Activated CD8-positive, alpha-beta T cell treated with anti-CD3 and anti-CD28 coated beads, Interleukin-2, amount 10 ng/mL, durations not matched to agents 7 days and 5 days (primary cell): ENCODE data around the gene PJA2. TPM values are rescaled to one million over a fixed set of nuclear protein-coding genes. Genes with fewer than 3 reads are reported as not detected.

Experiments
- ATAC-seq: fragments of 150-1000 bp; cut with Tn5 transposase; one replicate; pipeline ENCODE4 v1.10.0; 2021; ENCODE audit warnings: moderate library complexity
- CTCF ChIA-PET: fragments of 350-600 bp; sonication (Branson Sonifier 250); formaldehyde crosslinking; loops from one replicate; lab custom pipeline; 2021; ENCODE audit warnings: antibody characterized with exemption; lab: Charles Lee
- POLR2A ChIA-PET: fragments of 350-600 bp; sonication (Branson Sonifier 250); formaldehyde crosslinking; loops from one replicate; lab custom pipeline; 2021; ENCODE audit warnings: antibody characterized with exemption; lab: Charles Lee
- DNase-seq: peaks from one replicate; pipeline ENCODE4 v3.0.0-alpha.2; 2020
- H3K27ac Mint-ChIP-seq: one replicate; pipeline ENCODE4 v1.8.0; 2021; ENCODE audit warnings: mild to moderate bottlenecking, mixed read lengths
- H3K27me3 Mint-ChIP-seq: one replicate; pipeline ENCODE4 v1.8.0; 2021; ENCODE audit warnings: low read depth, mixed read lengths
- H3K36me3 Mint-ChIP-seq: one replicate; pipeline ENCODE4 v1.8.0; 2021; ENCODE audit warnings: low read depth, mixed read lengths
- H3K4me1 Mint-ChIP-seq: one replicate; pipeline ENCODE4 v1.8.0; 2021; ENCODE audit warnings: low read depth, mixed read lengths
- H3K4me3 Mint-ChIP-seq: one replicate; pipeline ENCODE4 v1.8.0; 2021; ENCODE audit warnings: mild to moderate bottlenecking, mixed read lengths
- H3K9me3 Mint-ChIP-seq: one replicate; pipeline ENCODE4 v1.8.0; 2022; ENCODE audit warnings: mixed read lengths; ENCODE audit not compliant: insufficient read depth
- total RNA-seq, 2 experiments: library from RNA; stranded (reverse); gene quantifications; one replicate each; pipeline ENCODE4 v1.2.3, GENCODE V29; 2021

PJA2 gene
- total RNA-seq, 2 experiments from 2014 or later: 50.2 to 53.5 TPM

- no peak for DNase-seq
- H3K36me3 Mint-ChIP-seq: peaks cover 64% of the 10 kb centered on the region
- H3K27ac Mint-ChIP-seq: no peak overlapping the region
- H3K27me3 Mint-ChIP-seq: no peaks in the 10 kb centered on the region
- peaks cover 17% of the 10 kb centered on the region for H3K9me3 Mint-ChIP-seq
- CTCF ChIA-PET: interaction anchor here (0.9 kb wide), 1 partner anchor 14 kb away, joined by 3 read pairs; no protein-coding TSS in a partner anchor
- POLR2A ChIA-PET: no interaction called here
- H3K4me3 Mint-ChIP-seq: no peak overlapping the region
- ATAC-seq: no peak
- H3K4me1 Mint-ChIP-seq: no peaks in the 10 kb centered on the region
Measured at GRCh38 chr5:109370343-109370742, 39.4 kb downstream of the PJA2 start.

- H3K27me3 Mint-ChIP-seq: no peaks in the 10 kb centered on the region
- H3K27ac Mint-ChIP-seq: no peak overlapping the region
- H3K4me1 Mint-ChIP-seq: no peaks in the 10 kb centered on the region
- CTCF ChIA-PET: no interaction called here
- no peak for ATAC-seq
- H3K36me3 Mint-ChIP-seq: peaks cover 66% of the 10 kb centered on the region
- DNase-seq: no peak
- H3K9me3 Mint-ChIP-seq: peaks cover 17% of the 10 kb centered on the region
- H3K4me3 Mint-ChIP-seq: no peak overlapping the region
- POLR2A ChIA-PET: no interaction called here
Measured at GRCh38 chr5:109365653-109366052, 44.1 kb downstream of the PJA2 start.

- ATAC-seq (no peak), DNase-seq (no peak)
- ChIA-PET CTCF (no interaction called here), POLR2A (no interaction called here)
- Mint-ChIP-seq H3K9me3 (peaks cover 14% of the 10 kb centered on the region), H3K27me3 (no peaks in the 10 kb centered on the region), H3K27ac (no peak overlapping the region), H3K4me1 (no peaks in the 10 kb centered on the region), H3K36me3 (peaks cover 68% of the 10 kb centered on the region), H3K4me3 (no peak overlapping the region)
Measured at GRCh38 chr5:109364977-109365376, 44.8 kb downstream of the PJA2 start.

DNA sequence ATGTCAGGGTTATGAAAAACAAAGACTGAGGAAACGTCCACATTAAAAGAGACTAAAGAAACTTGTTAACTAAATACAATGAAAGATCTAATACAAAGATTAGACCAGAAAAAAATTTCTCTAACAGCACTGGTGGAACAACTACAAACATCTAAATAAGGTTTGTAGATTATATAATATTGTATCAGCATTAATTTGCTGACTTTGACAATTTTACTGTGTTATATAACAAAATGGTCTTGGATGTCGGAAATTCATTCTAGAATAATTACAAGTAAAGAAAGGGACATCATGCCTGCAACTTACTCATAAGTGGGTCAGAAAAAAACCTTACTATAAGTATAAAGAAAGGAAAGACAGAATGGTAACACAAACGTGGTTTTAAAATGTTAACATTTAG, 50.1 kb downstream of the PJA2 start:
- DNase-seq: no peak
- ChIA-PET POLR2A (no interaction called here), CTCF (no interaction called here)
- Mint-ChIP-seq H3K36me3 (peaks cover 49% of the 10 kb centered on the region), H3K4me3 (no peak overlapping the region), H3K27me3 (no peaks in the 10 kb centered on the region), H3K4me1 (no peaks in the 10 kb centered on the region), H3K27ac (no peak overlapping the region), H3K9me3 (no peaks in the 10 kb centered on the region)
- no peak for ATAC-seq

DNA sequence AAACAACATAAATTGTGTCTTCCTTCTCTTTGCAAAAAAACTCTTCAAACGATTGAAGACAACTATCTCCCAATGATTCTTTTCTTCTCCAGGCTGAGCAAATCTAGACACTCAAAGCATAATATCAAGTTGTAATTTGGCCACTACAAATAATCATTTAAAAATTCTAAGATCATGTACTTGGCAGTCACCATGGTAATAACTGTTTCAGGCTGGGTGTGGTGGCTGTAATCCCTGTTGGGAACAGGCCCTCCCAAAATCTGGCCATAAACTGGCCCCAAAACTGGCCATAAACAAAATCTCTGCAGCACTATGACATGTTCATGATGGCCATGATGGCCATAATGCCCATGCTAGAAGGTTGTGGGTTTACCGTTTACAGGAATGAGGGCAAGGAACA, 52.0 kb downstream of the PJA2 start:
- CTCF ChIA-PET: no interaction called here

DNA sequence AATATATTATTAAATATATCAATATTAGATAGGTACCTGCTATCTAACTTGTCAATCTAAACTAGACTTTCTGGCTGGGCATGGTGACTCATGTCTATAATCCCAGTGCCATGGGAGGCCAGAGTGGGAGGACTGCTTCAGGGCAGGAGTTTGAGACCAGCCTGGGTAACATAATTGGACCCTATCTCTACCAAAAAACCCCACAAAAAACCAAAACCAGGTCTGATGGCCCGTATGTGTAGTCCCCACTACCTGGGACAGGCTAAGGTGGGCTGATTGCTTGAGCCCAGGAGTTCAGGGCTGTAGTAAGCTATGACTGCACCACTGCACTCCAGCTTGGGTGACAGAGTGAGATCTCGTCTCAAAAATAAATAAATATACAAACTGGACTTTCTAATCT, 55.0 kb downstream of the PJA2 start:
- no peak for ATAC-seq
- no peak for DNase-seq
- no peaks in the 10 kb centered on the region for H3K27me3 Mint-ChIP-seq
- H3K9me3 Mint-ChIP-seq: no peaks in the 10 kb centered on the region
- no peaks in the 10 kb centered on the region for H3K4me1 Mint-ChIP-seq
- CTCF ChIA-PET: no interaction called here
- H3K4me3 Mint-ChIP-seq: no peak overlapping the region
- POLR2A ChIA-PET: no interaction called here
- H3K27ac Mint-ChIP-seq: no peak overlapping the region
- peaks cover 26% of the 10 kb centered on the region for H3K36me3 Mint-ChIP-seq

More for the DNA sequence above, 52.0 kb downstream of the PJA2 start:
- H3K9me3 Mint-ChIP-seq: no peaks in the 10 kb centered on the region
- no peak overlapping the region for H3K27ac Mint-ChIP-seq
- H3K4me3 Mint-ChIP-seq: no peak overlapping the region
- ATAC-seq (no peak), DNase-seq (no peak)
- no peaks in the 10 kb centered on the region for H3K4me1 Mint-ChIP-seq
- H3K27me3 Mint-ChIP-seq: no peaks in the 10 kb centered on the region
- POLR2A ChIA-PET: no interaction called here
- H3K36me3 Mint-ChIP-seq: peaks cover 44% of the 10 kb centered on the region

- ChIA-PET POLR2A (no interaction called here), CTCF (no interaction called here)
- DNase-seq (no peak), ATAC-seq (peak; percentile 51)
- H3K27me3 Mint-ChIP-seq: no peaks in the 10 kb centered on the region
- H3K27ac Mint-ChIP-seq: no peak overlapping the region
- no peaks in the 10 kb centered on the region for H3K4me1 Mint-ChIP-seq
- H3K9me3 Mint-ChIP-seq: no peaks in the 10 kb centered on the region
- H3K36me3 Mint-ChIP-seq: peaks cover 24% of the 10 kb centered on the region
- H3K4me3 Mint-ChIP-seq: no peak overlapping the region
Measured at GRCh38 chr5:109351988-109352864, 57.5 kb downstream of the PJA2 start.

- H3K4me1 Mint-ChIP-seq: no peaks in the 10 kb centered on the region
- no peak overlapping the region for H3K27ac Mint-ChIP-seq
- POLR2A ChIA-PET: no interaction called here
- no peaks in the 10 kb centered on the region for H3K27me3 Mint-ChIP-seq
- no peak for DNase-seq
- no peak overlapping the region for H3K4me3 Mint-ChIP-seq
- CTCF ChIA-PET: no interaction called here
- no peak for ATAC-seq
- H3K36me3 Mint-ChIP-seq: peaks cover 29% of the 10 kb centered on the region
- no peaks in the 10 kb centered on the region for H3K9me3 Mint-ChIP-seq
Measured at GRCh38 chr5:109350537-109351270, 59.1 kb downstream of the PJA2 start.

- ChIA-PET CTCF (no interaction called here), POLR2A (no interaction called here)
- Mint-ChIP-seq H3K4me3 (no peak overlapping the region), H3K27me3 (no peaks in the 10 kb centered on the region), H3K9me3 (no peaks in the 10 kb centered on the region), H3K36me3 (peaks cover 29% of the 10 kb centered on the region), H3K27ac (no peak overlapping the region), H3K4me1 (no peaks in the 10 kb centered on the region)
- no peak for DNase-seq
- no peak for ATAC-seq
Measured at GRCh38 chr5:109349388-109349787, 60.4 kb downstream of the PJA2 start.

DNA sequence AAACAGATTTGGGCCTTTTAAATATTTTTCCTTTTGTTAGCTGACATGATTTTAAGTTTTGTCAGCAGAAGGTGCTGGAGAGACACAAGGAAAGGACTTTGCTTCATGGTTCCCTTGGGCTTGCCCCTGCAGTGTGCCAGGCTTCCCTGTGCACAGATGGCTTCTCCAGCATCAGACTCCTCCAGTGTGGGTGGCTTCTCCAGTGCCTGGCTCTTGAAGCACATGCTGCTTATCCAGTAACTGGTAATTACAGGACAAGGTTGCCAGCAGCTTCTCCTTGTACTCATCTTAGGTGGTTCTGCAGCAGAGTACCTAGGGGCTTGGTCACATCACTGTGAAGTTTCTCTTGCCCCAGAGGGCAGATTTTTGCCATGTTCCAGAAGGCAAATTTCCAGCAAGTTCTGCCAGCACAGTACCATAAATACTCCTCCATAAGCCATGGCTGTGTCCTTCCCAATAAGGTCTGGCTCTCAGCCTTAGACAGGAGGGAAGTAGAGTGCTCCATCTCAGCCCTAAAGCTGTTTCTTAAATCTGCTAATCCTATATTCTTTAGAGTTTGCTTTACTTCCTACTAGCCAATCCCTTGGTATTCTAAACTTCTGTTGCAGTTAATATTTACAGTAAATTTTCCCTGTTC, 62.4 kb downstream of the PJA2 start:
- ChIA-PET POLR2A (no interaction called here), CTCF (no interaction called here)
- DNase-seq (no peak), ATAC-seq (no peak)
- no peak overlapping the region for H3K27ac Mint-ChIP-seq
- no peaks in the 10 kb centered on the region for H3K4me1 Mint-ChIP-seq
- H3K9me3 Mint-ChIP-seq: no peaks in the 10 kb centered on the region
- H3K36me3 Mint-ChIP-seq: peaks cover 28% of the 10 kb centered on the region
- no peaks in the 10 kb centered on the region for H3K27me3 Mint-ChIP-seq
- no peak overlapping the region for H3K4me3 Mint-ChIP-seq

DNA sequence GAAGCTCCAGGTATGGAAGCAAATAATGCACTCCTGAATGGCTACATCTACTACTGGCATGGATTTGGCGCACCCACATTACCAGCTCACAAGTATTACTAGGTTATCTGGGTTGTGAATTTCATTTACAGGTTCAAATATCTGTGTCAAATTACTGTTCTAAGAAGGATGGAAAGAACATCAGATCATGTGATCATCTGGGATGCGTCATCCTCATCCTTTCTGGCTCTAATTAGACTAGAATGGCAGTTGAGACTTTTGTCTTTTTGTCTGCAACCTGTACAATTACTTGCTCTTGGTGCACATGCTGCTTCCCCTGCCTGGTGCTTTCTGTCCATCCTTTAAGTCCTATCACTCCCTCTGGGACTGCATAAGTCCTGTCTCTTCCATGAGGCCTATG, 64.1 kb downstream of the PJA2 start:
- no peak for DNase-seq
- no peak for ATAC-seq
- ChIA-PET CTCF (no interaction called here), POLR2A (no interaction called here)
- Mint-ChIP-seq H3K4me3 (no peak overlapping the region), H3K9me3 (no peaks in the 10 kb centered on the region), H3K4me1 (no peaks in the 10 kb centered on the region), H3K27ac (no peak overlapping the region), H3K27me3 (no peaks in the 10 kb centered on the region), H3K36me3 (peaks cover 28% of the 10 kb centered on the region)

- Mint-ChIP-seq H3K27ac (no peak overlapping the region), H3K9me3 (no peaks in the 10 kb centered on the region), H3K4me3 (no peak overlapping the region), H3K4me1 (no peaks in the 10 kb centered on the region), H3K27me3 (no peaks in the 10 kb centered on the region), H3K36me3 (peaks cover 20% of the 10 kb centered on the region)
- ChIA-PET POLR2A (no interaction called here), CTCF (interaction anchor here (0.9 kb wide), 1 partner anchor 16 kb away, joined by 3 read pairs; no protein-coding TSS in a partner anchor)
- ATAC-seq (no peak), DNase-seq (no peak)
Measured at GRCh38 chr5:109340351-109340750, 69.4 kb downstream of the PJA2 start.
